ENCODE measurements around the gene PDE7B. TPM values are rescaled to one million over a fixed set of nuclear protein-coding genes. Genes with fewer than 3 reads are reported as not detected.

The PDE7B gene
- total RNA-seq, 3 donors from 2014 or later = 2.1 to 4.0 (median 2.2) TPM

- DNase-seq (peak in 2 of 3 donors; percentile 35 to 40), ATAC-seq (peak; percentile 44)
- H3K4me1 ChIP-seq (ENCODE audit: low read depth) = no peaks in the 10 kb centered on the region
- intact Hi-C loops (cut with DNase I, micrococcal nuclease) = no loop called here
- no peak overlapping the region for H3K4me3 ChIP-seq
- H3K9me3 ChIP-seq = no peaks in the 10 kb centered on the region
- H3K36me3 ChIP-seq (ENCODE audit: low read depth) = no peaks in the 10 kb centered on the region
- TF ChIP-seq, protein P1, sequence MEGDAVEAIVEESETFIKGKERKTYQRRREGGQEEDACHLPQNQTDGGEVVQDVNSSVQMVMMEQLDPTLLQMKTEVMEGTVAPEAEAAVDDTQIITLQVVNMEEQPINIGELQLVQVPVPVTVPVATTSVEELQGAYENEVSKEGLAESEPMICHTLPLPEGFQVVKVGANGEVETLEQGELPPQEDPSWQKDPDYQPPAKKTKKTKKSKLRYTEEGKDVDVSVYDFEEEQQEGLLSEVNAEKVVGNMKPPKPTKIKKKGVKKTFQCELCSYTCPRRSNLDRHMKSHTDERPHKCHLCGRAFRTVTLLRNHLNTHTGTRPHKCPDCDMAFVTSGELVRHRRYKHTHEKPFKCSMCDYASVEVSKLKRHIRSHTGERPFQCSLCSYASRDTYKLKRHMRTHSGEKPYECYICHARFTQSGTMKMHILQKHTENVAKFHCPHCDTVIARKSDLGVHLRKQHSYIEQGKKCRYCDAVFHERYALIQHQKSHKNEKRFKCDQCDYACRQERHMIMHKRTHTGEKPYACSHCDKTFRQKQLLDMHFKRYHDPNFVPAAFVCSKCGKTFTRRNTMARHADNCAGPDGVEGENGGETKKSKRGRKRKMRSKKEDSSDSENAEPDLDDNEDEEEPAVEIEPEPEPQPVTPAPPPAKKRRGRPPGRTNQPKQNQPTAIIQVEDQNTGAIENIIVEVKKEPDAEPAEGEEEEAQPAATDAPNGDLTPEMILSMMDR (IDR thresholded peaks at IDR 0.05) = no peak
These were observed 263.2 kb downstream of the PDE7B start for GRCh38 chr6:136114661-136115060.

- ATAC-seq (no peak), DNase-seq (no peak)
- Histone ChIP-seq H3K4me3 (no peak overlapping the region), H3K36me3 (ENCODE audit: low read depth) (no peaks in the 10 kb centered on the region), H3K9me3 (no peaks in the 10 kb centered on the region), H3K4me1 (ENCODE audit: low read depth) (no peaks in the 10 kb centered on the region)
- intact Hi-C loops (cut with DNase I, micrococcal nuclease) = no loop called here
- TF ChIP-seq, protein P1 (IDR thresholded peaks at IDR 0.05) = no peak
These were observed 264.4 kb downstream of the PDE7B start for GRCh38 chr6:136115941-136116340.

GRCh38 chr6:136117081-136117480 lies 265.6 kb downstream of the PDE7B start:
- TF ChIP-seq, protein P1 (IDR thresholded peaks at IDR 0.05) = no peak
- intact Hi-C loops (cut with DNase I, micrococcal nuclease) = no loop called here
- no peaks in the 10 kb centered on the region for H3K36me3 ChIP-seq (ENCODE audit: low read depth)
- H3K9me3 ChIP-seq = no peaks in the 10 kb centered on the region
- H3K4me1 ChIP-seq (ENCODE audit: low read depth) = no peaks in the 10 kb centered on the region
- DNase-seq (no peak), ATAC-seq (no peak)
- H3K4me3 ChIP-seq = no peak overlapping the region

DNA sequence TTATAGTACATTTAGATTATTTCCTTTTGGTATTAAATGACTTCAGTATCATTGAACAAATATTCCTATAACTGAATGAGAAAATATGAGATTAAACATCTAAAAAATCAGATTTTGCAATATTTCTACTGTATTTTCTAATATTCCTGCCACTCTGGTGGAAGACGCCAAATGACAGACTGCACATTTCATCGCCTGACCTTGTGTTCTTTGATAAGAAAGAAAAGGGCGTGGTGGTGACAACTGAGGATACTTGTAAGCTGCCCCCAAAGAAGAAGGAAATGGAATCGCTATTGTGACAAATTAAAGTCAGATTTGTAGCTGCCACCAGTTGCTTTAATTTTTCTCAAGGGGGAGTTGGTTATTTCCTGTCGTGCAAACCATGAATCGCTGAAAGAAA lies 267.3 kb downstream of the PDE7B start:
- intact Hi-C loops (cut with DNase I, micrococcal nuclease) = no loop called here
- Histone ChIP-seq H3K9me3 (no peaks in the 10 kb centered on the region), H3K4me3 (no peak overlapping the region), H3K36me3 (ENCODE audit: low read depth) (no peaks in the 10 kb centered on the region), H3K4me1 (ENCODE audit: low read depth) (no peaks in the 10 kb centered on the region)
- DNase-seq (no peak), ATAC-seq (no peak)
- TF ChIP-seq, protein P1 (IDR thresholded peaks at IDR 0.05) = no peak

- Histone ChIP-seq H3K9me3 (no peaks in the 10 kb centered on the region), H3K36me3 (ENCODE audit: low read depth) (no peaks in the 10 kb centered on the region), H3K4me1 (ENCODE audit: low read depth) (no peaks in the 10 kb centered on the region), H3K4me3 (no peak overlapping the region)
- TF ChIP-seq, protein P1 (IDR thresholded peaks at IDR 0.05) = no peak
- intact Hi-C loops (cut with DNase I, micrococcal nuclease) = no loop called here
- ATAC-seq (no peak), DNase-seq (no peak)
These were observed 272.0 kb downstream of the PDE7B start for GRCh38 chr6:136123468-136123867.

- Histone ChIP-seq H3K9me3 (no peaks in the 10 kb centered on the region), H3K36me3 (ENCODE audit: low read depth) (no peaks in the 10 kb centered on the region), H3K4me3 (no peak overlapping the region), H3K4me1 (ENCODE audit: low read depth) (no peaks in the 10 kb centered on the region)
- intact Hi-C loops (cut with DNase I, micrococcal nuclease) = no loop called here
- TF ChIP-seq, protein P1 (IDR thresholded peaks at IDR 0.05) = no peak
- no peak for ATAC-seq
- DNase-seq = no peak
These were observed 274.1 kb downstream of the PDE7B start for GRCh38 chr6:136125585-136125984.

All from mucosa of descending colon (tissue), 3 donors.